HUES48 (cell line): ENCODE measurements around the gene RNF223.

Source experiments
- H3K27ac ChIP-seq: one replicate; pipeline ENCODE4 v1.7.0; 2013; ENCODE audit warnings: low read depth, low read length, inconsistent platforms
- H3K27me3 ChIP-seq: 2 replicates; pipeline ENCODE4 v1.6.1; 2013; ENCODE audit warnings: mild to moderate bottlenecking, low read length; ENCODE audit not compliant: control insufficient read depth, insufficient read depth
- H3K36me3 ChIP-seq: 2 replicates; pipeline ENCODE4 v1.6.1; 2013; ENCODE audit warnings: low read length; ENCODE audit not compliant: control insufficient read depth, insufficient read depth
- H3K4me1 ChIP-seq: 2 replicates; pipeline ENCODE4 v1.6.1; 2013; ENCODE audit warnings: mild to moderate bottlenecking, low read length; ENCODE audit not compliant: control insufficient read depth, insufficient read depth
- H3K4me3 ChIP-seq: 2 replicates; pipeline ENCODE4 v1.5.1; 2013; ENCODE audit warnings: mild to moderate bottlenecking, low read depth, low read length
- H3K9ac ChIP-seq: 2 replicates; pipeline ENCODE4 v1.6.1; 2013; ENCODE audit warnings: mild to moderate bottlenecking, low read depth, low read length, moderate library complexity
- H3K9me3 ChIP-seq: 2 replicates; pipeline ENCODE4 v1.6.1; 2013; ENCODE audit warnings: low read length; ENCODE audit not compliant: control insufficient read depth, insufficient read depth

Gene RNF223

GRCh38 chr1:1091344-1092148, 17.4 kb upstream of the RNF223 start:
- Histone ChIP-seq H3K4me1 (no peaks in the 10 kb centered on the region), H3K27ac (no peak overlapping the region), H3K9me3 (peaks cover 3% of the 10 kb centered on the region; the same call in 1 of the 2 replicates), H3K27me3 (no peaks in the 10 kb centered on the region), H3K9ac (no peak overlapping the region), H3K4me3 (no peak overlapping the region), H3K36me3 (no peaks in the 10 kb centered on the region)

GRCh38 chr1:1090424-1091343, 16.6 kb upstream of the RNF223 start:
- no peak overlapping the region for H3K4me3 ChIP-seq
- no peaks in the 10 kb centered on the region for H3K27me3 ChIP-seq
- H3K4me1 ChIP-seq = no peaks in the 10 kb centered on the region
- no peak overlapping the region for H3K27ac ChIP-seq
- H3K36me3 ChIP-seq = no peaks in the 10 kb centered on the region
- no peak overlapping the region for H3K9ac ChIP-seq
- H3K9me3 ChIP-seq = peaks cover 3% of the 10 kb centered on the region; the same call in 1 of the 2 replicates

DNA sequence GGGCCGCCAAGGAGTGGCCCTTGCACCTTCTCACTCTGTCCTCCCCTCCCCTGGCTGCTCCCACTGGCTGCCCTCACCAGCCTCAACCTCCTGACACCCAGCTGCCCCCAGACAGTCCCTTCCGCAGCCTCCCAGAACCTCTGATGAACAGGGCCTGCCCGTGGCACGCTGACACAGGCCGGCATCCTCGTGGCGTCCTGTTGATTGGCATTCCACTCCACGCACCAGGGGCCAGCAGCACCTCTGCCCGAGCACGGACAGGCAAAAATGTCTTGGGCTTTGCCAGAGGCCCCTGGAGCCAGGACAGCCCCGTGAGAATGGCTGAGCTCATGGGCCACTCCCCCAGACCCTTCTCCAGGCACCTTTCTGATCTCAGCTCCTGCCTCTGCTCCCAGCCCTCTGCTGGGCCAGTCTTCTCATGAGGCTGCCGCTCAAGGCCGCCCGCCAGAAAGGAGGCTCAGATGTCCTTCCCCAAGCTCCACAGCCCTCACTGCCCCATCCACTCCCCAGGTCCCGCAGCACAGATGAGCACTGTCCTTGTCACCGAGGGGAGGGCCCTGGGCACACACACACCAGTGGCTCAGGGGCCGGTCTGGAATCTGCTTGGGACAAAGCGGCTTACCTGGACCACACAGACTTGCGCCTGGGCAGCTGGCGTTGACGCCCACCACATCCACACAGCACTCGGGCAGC, 15.8 kb upstream of the RNF223 start:
- no peaks in the 10 kb centered on the region for H3K36me3 ChIP-seq
- no peaks in the 10 kb centered on the region for H3K4me1 ChIP-seq
- no peak overlapping the region for H3K27ac ChIP-seq

GRCh38 chr1:1088801-1089680, 14.9 kb upstream of the RNF223 start:
- no peaks in the 10 kb centered on the region for H3K4me1 ChIP-seq
- H3K27me3 ChIP-seq = no peaks in the 10 kb centered on the region
- no peak overlapping the region for H3K9ac ChIP-seq
- H3K9me3 ChIP-seq = no peaks in the 10 kb centered on the region; the same call in 1 of the 2 replicates
- no peak overlapping the region for H3K4me3 ChIP-seq
- H3K36me3 ChIP-seq = no peaks in the 10 kb centered on the region
- no peak overlapping the region for H3K27ac ChIP-seq

More for the DNA sequence above, 15.8 kb upstream of the RNF223 start:
- Histone ChIP-seq H3K9ac (no peak overlapping the region), H3K4me3 (no peak overlapping the region), H3K27me3 (no peaks in the 10 kb centered on the region), H3K9me3 (peaks cover under 1% of the 10 kb centered on the region; the same call in 1 of the 2 replicates)

- Histone ChIP-seq H3K27me3 (no peaks in the 10 kb centered on the region), H3K9ac (no peak overlapping the region), H3K9me3 (no peaks in the 10 kb centered on the region), H3K36me3 (no peaks in the 10 kb centered on the region), H3K4me1 (no peaks in the 10 kb centered on the region), H3K4me3 (no peak overlapping the region), H3K27ac (no peak overlapping the region)
Measured at GRCh38 chr1:1088029-1088800, 14.1 kb upstream of the RNF223 start.

DNA sequence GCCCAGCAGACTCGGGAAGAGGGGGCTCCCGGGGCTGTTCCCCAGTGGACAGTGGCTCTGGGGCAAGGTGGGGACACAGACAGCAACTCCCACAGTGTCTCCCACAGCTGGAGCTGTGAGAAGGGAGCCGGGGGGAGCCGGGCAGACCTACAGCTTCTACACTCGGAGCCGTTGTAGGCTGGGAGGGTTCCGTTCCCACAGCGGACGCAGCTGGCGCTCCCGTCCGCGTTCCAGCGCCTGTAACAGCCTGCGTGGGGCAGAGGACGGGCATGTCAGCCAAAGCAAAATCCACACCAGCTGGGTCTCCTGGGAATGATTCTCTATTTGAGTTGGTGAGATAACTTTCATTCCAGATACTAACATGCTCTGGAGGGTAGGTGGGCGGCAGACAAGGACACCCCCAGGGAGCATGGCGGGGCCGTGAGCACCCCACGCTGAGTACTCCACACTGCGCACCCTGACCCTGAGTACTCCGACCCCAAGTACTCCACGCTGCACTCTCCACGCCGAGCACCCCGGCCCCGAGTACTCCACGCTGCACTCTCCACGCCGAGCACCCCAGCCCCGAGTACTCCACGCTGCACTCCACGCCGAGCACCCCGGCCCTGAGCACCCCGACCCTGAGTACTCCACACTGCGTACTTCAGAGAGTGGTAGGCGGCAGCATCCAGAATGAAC, 13.4 kb upstream of the RNF223 start:
- no peaks in the 10 kb centered on the region for H3K4me1 ChIP-seq
- no peak overlapping the region for H3K4me3 ChIP-seq
- H3K27me3 ChIP-seq = no peaks in the 10 kb centered on the region
- H3K9me3 ChIP-seq = no peaks in the 10 kb centered on the region
- no peaks in the 10 kb centered on the region for H3K36me3 ChIP-seq
- H3K27ac ChIP-seq = no peak overlapping the region
- H3K9ac ChIP-seq = no peak overlapping the region

DNA sequence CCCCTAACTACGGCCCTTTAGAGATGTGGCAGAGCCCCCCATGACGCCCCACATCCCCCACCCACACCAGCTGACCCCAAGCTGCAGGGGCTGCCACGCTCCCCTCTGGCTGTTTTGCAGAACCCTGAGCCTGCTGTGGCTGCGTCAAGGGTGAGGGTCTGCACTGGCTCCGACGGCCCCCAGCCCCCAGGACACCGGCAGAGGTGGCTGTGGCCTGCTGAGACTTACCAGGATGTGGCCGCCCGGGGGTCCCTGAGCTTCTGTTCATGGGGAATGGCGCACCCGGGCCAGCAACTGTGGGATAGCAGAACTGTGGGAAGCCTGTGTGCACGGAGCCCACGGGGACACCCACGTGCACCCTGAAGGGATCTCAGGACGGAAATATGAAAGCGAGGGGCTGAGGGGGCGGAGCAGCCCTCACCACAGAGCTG, 12.8 kb upstream of the RNF223 start:
- Histone ChIP-seq H3K4me3 (no peak overlapping the region), H3K36me3 (no peaks in the 10 kb centered on the region), H3K27ac (no peak overlapping the region), H3K27me3 (no peaks in the 10 kb centered on the region), H3K9me3 (no peaks in the 10 kb centered on the region), H3K4me1 (no peaks in the 10 kb centered on the region), H3K9ac (no peak overlapping the region)

- Histone ChIP-seq H3K4me1 (no peaks in the 10 kb centered on the region), H3K9ac (no peak overlapping the region), H3K27ac (no peak overlapping the region), H3K9me3 (no peaks in the 10 kb centered on the region), H3K4me3 (no peak overlapping the region), H3K27me3 (no peaks in the 10 kb centered on the region), H3K36me3 (no peaks in the 10 kb centered on the region)
Measured at GRCh38 chr1:1085911-1086841, 12.1 kb upstream of the RNF223 start.
